Osteocyte (in vitro differentiated cells): Measurements from ENCODE around the gene PMM2. TPM values are rescaled to one million over a fixed set of nuclear protein-coding genes. Genes with fewer than 3 reads are reported as not detected.

Experiments used
- DNase-seq: peaks from one replicate; pipeline ENCODE4 v3.0.0; 2021; ENCODE audit warnings: mixed read lengths; ENCODE audit not compliant: unreplicated experiment; ENCODE audit errors: extremely low spot score
- H3K27ac Mint-ChIP-seq: one replicate; pipeline ENCODE4 v1.8.0; 2021; ENCODE audit warnings: mild to moderate bottlenecking, mixed read lengths; ENCODE audit not compliant: unreplicated experiment
- H3K27me3 Mint-ChIP-seq: one replicate; pipeline ENCODE4 v1.8.0; 2021; ENCODE audit warnings: mixed read lengths; ENCODE audit not compliant: unreplicated experiment
- H3K36me3 Mint-ChIP-seq: one replicate; pipeline ENCODE4 v1.8.0; 2021; ENCODE audit warnings: mixed read lengths; ENCODE audit not compliant: unreplicated experiment
- H3K4me1 Mint-ChIP-seq: one replicate; pipeline ENCODE4 v1.8.0; 2021; ENCODE audit warnings: mixed read lengths; ENCODE audit not compliant: unreplicated experiment
- H3K4me3 Mint-ChIP-seq: one replicate; pipeline ENCODE4 v1.8.0; 2021; ENCODE audit warnings: mild to moderate bottlenecking, moderate library complexity, mixed read lengths; ENCODE audit not compliant: unreplicated experiment
- H3K9me3 Mint-ChIP-seq: one replicate; pipeline ENCODE4 v1.8.0; 2021; ENCODE audit warnings: mixed read lengths; ENCODE audit not compliant: unreplicated experiment
- total RNA-seq: library from RNA; stranded (reverse); gene quantifications from 2 replicates; pipeline ENCODE4 v1.2.1, GENCODE V29; 2021
- TF ChIP-seq, protein P1 (sequence below): fragments of 200-600 bp; sonication (generic); IDR thresholded peaks from 2 replicates; pipeline ENCODE4 v1.5.0; 2021; ENCODE audit warnings: antibody characterized with exemption, mild to moderate bottlenecking, moderate library complexity

PMM2 gene
- total RNA-seq, 1 donor from 2014 or later: 42.9 TPM

DNA sequence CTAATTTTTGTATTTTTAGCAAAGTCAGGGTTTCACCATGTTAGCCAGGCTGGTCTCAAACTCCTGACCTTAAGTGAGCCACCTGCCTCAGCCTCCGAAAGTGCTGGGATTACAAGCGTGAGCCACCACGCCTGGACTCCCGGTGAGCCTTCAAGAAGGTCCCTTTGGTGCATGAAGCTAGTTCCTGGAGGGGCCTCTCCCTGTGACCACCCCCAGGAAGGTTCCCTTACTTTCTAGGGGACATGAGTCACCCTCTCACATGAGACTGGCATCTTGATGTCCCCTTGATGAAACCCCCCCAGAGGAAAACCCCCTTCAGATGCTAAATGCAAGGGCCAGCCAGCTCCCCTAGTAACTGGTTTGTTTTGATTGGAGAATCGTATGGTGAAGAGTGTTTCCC is 58.3 kb downstream of the PMM2 start:
- Mint-ChIP-seq H3K36me3 (peaks cover 27% of the 10 kb centered on the region), H3K27me3 (no peaks in the 10 kb centered on the region), H3K4me3 (no peak overlapping the region), H3K9me3 (no peaks in the 10 kb centered on the region), H3K4me1 (peaks cover 24% of the 10 kb centered on the region), H3K27ac (no peak overlapping the region)
- TF ChIP-seq, protein P1, sequence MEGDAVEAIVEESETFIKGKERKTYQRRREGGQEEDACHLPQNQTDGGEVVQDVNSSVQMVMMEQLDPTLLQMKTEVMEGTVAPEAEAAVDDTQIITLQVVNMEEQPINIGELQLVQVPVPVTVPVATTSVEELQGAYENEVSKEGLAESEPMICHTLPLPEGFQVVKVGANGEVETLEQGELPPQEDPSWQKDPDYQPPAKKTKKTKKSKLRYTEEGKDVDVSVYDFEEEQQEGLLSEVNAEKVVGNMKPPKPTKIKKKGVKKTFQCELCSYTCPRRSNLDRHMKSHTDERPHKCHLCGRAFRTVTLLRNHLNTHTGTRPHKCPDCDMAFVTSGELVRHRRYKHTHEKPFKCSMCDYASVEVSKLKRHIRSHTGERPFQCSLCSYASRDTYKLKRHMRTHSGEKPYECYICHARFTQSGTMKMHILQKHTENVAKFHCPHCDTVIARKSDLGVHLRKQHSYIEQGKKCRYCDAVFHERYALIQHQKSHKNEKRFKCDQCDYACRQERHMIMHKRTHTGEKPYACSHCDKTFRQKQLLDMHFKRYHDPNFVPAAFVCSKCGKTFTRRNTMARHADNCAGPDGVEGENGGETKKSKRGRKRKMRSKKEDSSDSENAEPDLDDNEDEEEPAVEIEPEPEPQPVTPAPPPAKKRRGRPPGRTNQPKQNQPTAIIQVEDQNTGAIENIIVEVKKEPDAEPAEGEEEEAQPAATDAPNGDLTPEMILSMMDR: no peak
- no peak for DNase-seq

DNA sequence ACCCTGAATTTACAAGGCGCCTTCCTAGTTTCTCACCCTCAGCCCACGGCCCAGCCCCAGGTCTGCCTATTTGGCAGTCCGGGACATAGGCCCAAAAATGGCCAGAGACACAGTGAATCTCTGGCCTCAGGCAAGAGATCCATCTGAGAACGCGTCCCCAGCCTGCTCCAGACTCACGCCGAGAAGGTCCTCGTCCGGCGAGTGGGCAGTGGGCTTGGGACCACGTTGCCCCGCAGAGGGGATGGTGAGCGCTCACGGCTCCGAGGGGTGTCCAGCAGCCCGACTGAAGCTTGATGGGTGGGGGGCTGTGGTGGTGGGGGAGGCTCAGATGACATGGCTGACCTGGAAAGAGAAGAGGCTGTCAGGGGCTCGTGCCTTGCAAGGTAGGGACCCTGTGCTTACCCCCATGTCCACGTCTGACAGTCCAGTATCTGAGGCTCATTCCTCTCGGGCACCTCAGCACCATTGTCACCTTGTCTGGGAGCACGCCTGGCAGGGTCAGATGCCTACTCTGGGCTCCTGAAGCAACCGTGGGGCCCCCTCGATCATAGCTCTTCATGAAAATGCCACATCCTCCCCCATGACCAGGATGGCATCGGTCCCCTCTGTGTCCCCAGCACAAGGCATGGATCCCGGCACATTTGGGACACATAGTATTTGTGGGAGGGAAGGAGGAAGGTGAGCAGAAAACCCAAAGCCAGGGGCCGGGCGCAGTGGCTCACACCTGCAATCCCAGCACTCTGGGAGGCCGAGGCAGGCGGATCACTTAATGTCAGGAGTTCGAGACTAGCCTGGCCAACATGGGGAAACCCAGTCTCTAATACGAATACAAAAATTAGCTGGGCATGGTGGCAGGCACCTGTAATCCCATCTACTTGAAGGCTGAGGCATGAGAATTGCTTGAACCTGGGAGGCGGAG is 61.6 kb downstream of the PMM2 start:
- Mint-ChIP-seq H3K4me1 (peaks cover 52% of the 10 kb centered on the region), H3K36me3 (peaks cover 18% of the 10 kb centered on the region), H3K27me3 (no peaks in the 10 kb centered on the region), H3K27ac (peak overlapping the region; percentile 74), H3K9me3 (no peaks in the 10 kb centered on the region), H3K4me3 (peak overlapping the region; percentile 47)
- TF ChIP-seq, protein P1: no peak
- no peak for DNase-seq

DNA sequence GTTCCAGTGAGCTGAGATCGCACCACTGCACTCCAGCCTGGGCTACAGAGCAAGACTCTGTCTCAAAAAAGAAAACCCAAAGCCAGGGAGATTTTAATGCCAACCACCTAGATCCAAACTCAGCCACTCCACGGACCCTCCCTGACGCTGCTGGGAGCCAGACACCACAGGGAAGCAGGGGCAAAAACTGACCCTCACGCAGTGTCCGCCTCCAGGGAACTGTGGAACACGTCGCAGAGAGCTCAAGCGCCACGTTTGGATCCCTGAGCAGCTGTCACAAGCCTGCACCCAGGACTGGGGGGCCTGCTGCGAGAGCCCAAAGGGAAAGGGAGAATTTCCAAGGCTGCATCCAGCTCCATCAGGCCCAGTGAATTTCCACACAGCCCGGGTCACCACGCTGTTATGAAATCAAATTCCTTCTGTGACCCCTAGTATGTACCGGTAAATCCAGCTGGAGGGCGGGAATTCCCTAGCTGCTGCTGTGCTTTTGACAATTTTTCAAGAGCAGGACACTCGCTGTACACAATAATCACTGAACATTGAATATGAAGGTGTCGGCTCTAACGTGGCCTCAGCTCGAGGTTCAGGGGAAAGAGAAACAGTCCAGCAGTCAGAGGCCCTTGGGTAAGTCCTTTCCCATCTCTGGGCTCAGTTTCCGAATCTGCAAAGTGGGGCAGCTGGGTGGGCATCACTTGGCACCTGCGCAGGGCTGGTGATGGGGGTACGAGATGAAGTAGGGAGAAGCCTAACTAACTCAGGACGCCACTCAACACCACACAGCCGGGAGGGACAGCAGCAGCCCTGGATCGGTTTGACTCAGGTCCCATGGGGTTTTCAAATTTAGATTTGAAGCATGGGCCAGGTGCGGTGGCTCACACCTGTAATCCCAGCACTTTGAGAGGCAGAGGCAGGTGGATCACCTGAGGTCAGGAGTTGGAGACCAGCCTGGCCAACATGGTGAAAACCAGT is 62.6 kb downstream of the PMM2 start:
- peak overlapping the region; percentile 74 for H3K27ac Mint-ChIP-seq
- no peak for DNase-seq
- no peaks in the 10 kb centered on the region for H3K9me3 Mint-ChIP-seq
- H3K4me1 Mint-ChIP-seq: peaks cover 60% of the 10 kb centered on the region
- no peaks in the 10 kb centered on the region for H3K27me3 Mint-ChIP-seq
- TF ChIP-seq, protein P1: no peak
- peak overlapping the region; percentile 47 for H3K4me3 Mint-ChIP-seq
- peaks cover 14% of the 10 kb centered on the region for H3K36me3 Mint-ChIP-seq

DNA sequence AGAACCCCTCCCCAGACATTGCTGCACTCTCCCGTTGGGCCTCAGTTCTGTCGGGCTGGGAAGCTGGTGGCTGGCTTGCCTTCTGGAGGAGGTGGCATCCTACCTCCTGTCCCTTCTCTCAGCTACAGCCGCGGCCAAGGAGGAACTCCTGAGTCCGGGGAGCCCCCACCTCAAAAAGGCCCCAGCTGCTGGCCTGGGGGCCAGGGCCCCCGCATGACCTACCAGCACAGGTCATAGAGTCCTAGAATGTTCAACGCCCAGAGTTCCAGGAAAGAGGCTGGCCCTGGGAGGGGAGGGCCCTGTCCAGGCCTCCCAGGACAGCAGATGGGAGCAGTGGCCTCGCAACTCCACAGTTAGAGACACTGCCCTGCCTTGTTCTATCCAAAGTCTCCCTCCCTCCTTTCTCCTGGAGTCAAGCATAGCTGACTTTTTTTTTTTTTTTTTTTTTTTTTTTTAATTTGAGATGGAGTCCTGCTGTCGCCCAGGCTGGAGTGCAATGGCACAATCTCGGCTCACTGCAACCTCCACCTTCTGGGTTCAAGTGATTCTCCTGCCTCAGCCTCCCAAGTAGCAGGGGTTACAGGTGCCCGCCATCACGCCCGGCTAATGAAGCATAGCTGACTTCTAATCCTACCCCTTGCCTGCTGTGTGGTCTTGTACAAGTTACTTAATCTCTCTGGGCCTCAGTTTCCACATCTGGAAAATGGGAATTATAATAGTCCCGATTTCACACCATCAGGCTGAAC is 64.1 kb downstream of the PMM2 start:
- Mint-ChIP-seq H3K4me3 (no peak overlapping the region), H3K27ac (peak overlapping the region; percentile 65), H3K9me3 (no peaks in the 10 kb centered on the region), H3K27me3 (no peaks in the 10 kb centered on the region), H3K36me3 (peaks cover 5% of the 10 kb centered on the region), H3K4me1 (peaks cover 76% of the 10 kb centered on the region)
- TF ChIP-seq, protein P1: no peak
- no peak for DNase-seq
